Osteoblast (primary cell): Measurements from ENCODE around the gene FAAH2. TPM values are rescaled to one million over a fixed set of nuclear protein-coding genes. Genes with fewer than 3 reads are reported as not detected.

ENCODE experiments used
- DNase-seq: peaks from one replicate; pipeline ENCODE4 v3.0.0; 2011; ENCODE audit warnings: low spot score, mixed read lengths; ENCODE audit not compliant: insufficient read length; ENCODE audit errors: missing footprints
- H2AFZ ChIP-seq: 2 replicates; pipeline ENCODE4 v1.6.0; 2011; ENCODE audit warnings: mild to moderate bottlenecking, low read length
- H3K27ac ChIP-seq: 2 replicates; pipeline ENCODE4 v1.5.1; 2011; ENCODE audit warnings: mild to moderate bottlenecking, low read depth, low read length, moderate library complexity
- H3K27me3 ChIP-seq: 2 replicates; pipeline ENCODE4 v1.6.0; 2012; ENCODE audit warnings: mild to moderate bottlenecking, control low read depth, inconsistent platforms, low read length, moderate library complexity; ENCODE audit not compliant: insufficient read depth
- H3K36me3 ChIP-seq: 2 replicates; pipeline ENCODE4 v1.5.1; 2011; ENCODE audit warnings: mild to moderate bottlenecking, low read length, control low read depth, moderate library complexity; ENCODE audit not compliant: insufficient read depth
- H3K4me1 ChIP-seq: 2 replicates; pipeline ENCODE4 v1.5.1; 2011; ENCODE audit warnings: mild to moderate bottlenecking, low read length, control low read depth, moderate library complexity; ENCODE audit not compliant: insufficient read depth
- H3K4me2 ChIP-seq: 2 replicates; pipeline ENCODE4 v1.6.0; 2011; ENCODE audit warnings: mild to moderate bottlenecking, low read length; ENCODE audit not compliant: insufficient read depth
- H3K4me3 ChIP-seq: fragments of 200-600 bp; sonication (generic); 3 replicates; pipeline ENCODE4 v1.5.1; 2012; ENCODE audit warnings: mild to moderate bottlenecking, low read length, inconsistent platforms; ENCODE audit not compliant: insufficient read depth
- H3K79me2 ChIP-seq: 2 replicates; pipeline ENCODE4 v1.6.0; 2012; ENCODE audit warnings: mild to moderate bottlenecking, low read length, control low read depth, inconsistent platforms; ENCODE audit not compliant: insufficient read depth
- H3K9me3 ChIP-seq: 2 replicates; pipeline ENCODE4 v1.5.1; 2011; ENCODE audit warnings: low read depth, low read length, control low read depth
- H4K20me1 ChIP-seq: 2 replicates; pipeline ENCODE4 v1.6.0; 2012; ENCODE audit warnings: mild to moderate bottlenecking, low read length, control low read depth; ENCODE audit not compliant: insufficient read depth
- CTCF ChIP-seq: IDR thresholded peaks from 2 replicates; pipeline ENCODE4 v1.5.1; 2011; ENCODE audit warnings: mild to moderate bottlenecking, low read depth, low read length, moderate library complexity; ENCODE audit errors: extremely low read depth
- total RNA-seq: library from RNA; depleted of rRNA; stranded (reverse); fragments of >200 nt; gene quantifications from 2 replicates; pipeline ENCODE4 v1.2.3, GENCODE V29; 2012

FAAH2 gene
- total RNA-seq, 1 donor: not detected

- no peaks in the 10 kb centered on the region for H3K4me1 ChIP-seq
- no peak for DNase-seq
- no peaks in the 10 kb centered on the region for H4K20me1 ChIP-seq
- H2AFZ ChIP-seq: no peak overlapping the region
- no peaks in the 10 kb centered on the region for H3K27me3 ChIP-seq
- no peak overlapping the region for H3K4me2 ChIP-seq
- no peak overlapping the region for H3K27ac ChIP-seq
- H3K79me2 ChIP-seq: no peaks in the 10 kb centered on the region
- no peaks in the 10 kb centered on the region for H3K9me3 ChIP-seq
- H3K36me3 ChIP-seq: no peaks in the 10 kb centered on the region
- TF ChIP-seq CTCF: no peak
- no peak overlapping the region for H3K4me3 ChIP-seq
Observed at GRCh38 chrX:57445832-57446231, 159.3 kb downstream of the FAAH2 start.

- H3K9me3 ChIP-seq: no peaks in the 10 kb centered on the region
- DNase-seq: no peak
Observed at GRCh38 chrX:57447856-57448255, 161.3 kb downstream of the FAAH2 start.

GRCh38 chrX:57451426-57452020 lies 165.0 kb downstream of the FAAH2 start:
- H3K36me3 ChIP-seq: no peaks in the 10 kb centered on the region
- H3K27ac ChIP-seq: no peak overlapping the region
- H3K9me3 ChIP-seq: no peaks in the 10 kb centered on the region
- H3K4me1 ChIP-seq: no peaks in the 10 kb centered on the region
- no peaks in the 10 kb centered on the region for H3K79me2 ChIP-seq
- no peaks in the 10 kb centered on the region for H4K20me1 ChIP-seq
- TF ChIP-seq CTCF: no peak
- no peaks in the 10 kb centered on the region for H3K27me3 ChIP-seq
- no peak overlapping the region for H3K4me2 ChIP-seq
- no peak overlapping the region for H3K4me3 ChIP-seq
- H2AFZ ChIP-seq: no peak overlapping the region
- DNase-seq: no peak

More at GRCh38 chrX:57447856-57448255, 161.3 kb downstream of the FAAH2 start:
- no peak for TF ChIP-seq CTCF
- Histone ChIP-seq H3K4me3 (no peak overlapping the region), H3K27me3 (no peaks in the 10 kb centered on the region), H3K79me2 (no peaks in the 10 kb centered on the region), H3K4me1 (no peaks in the 10 kb centered on the region), H3K4me2 (no peak overlapping the region), H3K27ac (no peak overlapping the region), H2AFZ (no peak overlapping the region), H4K20me1 (no peaks in the 10 kb centered on the region), H3K36me3 (no peaks in the 10 kb centered on the region)

- Histone ChIP-seq H3K4me2 (no peak overlapping the region), H3K4me1 (no peaks in the 10 kb centered on the region), H2AFZ (no peak overlapping the region), H3K4me3 (no peak overlapping the region), H3K9me3 (no peaks in the 10 kb centered on the region), H3K27me3 (no peaks in the 10 kb centered on the region), H3K79me2 (no peaks in the 10 kb centered on the region), H4K20me1 (no peaks in the 10 kb centered on the region), H3K36me3 (no peaks in the 10 kb centered on the region), H3K27ac (no peak overlapping the region)
- no peak for DNase-seq
- TF ChIP-seq CTCF: peak; percentile 49
Observed at GRCh38 chrX:57453901-57454300, 167.4 kb downstream of the FAAH2 start.
